ENCODE data around the gene SSH3.

Gene SSH3, protein sequence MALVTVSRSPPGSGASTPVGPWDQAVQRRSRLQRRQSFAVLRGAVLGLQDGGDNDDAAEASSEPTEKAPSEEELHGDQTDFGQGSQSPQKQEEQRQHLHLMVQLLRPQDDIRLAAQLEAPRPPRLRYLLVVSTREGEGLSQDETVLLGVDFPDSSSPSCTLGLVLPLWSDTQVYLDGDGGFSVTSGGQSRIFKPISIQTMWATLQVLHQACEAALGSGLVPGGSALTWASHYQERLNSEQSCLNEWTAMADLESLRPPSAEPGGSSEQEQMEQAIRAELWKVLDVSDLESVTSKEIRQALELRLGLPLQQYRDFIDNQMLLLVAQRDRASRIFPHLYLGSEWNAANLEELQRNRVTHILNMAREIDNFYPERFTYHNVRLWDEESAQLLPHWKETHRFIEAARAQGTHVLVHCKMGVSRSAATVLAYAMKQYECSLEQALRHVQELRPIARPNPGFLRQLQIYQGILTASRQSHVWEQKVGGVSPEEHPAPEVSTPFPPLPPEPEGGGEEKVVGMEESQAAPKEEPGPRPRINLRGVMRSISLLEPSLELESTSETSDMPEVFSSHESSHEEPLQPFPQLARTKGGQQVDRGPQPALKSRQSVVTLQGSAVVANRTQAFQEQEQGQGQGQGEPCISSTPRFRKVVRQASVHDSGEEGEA

DNA sequence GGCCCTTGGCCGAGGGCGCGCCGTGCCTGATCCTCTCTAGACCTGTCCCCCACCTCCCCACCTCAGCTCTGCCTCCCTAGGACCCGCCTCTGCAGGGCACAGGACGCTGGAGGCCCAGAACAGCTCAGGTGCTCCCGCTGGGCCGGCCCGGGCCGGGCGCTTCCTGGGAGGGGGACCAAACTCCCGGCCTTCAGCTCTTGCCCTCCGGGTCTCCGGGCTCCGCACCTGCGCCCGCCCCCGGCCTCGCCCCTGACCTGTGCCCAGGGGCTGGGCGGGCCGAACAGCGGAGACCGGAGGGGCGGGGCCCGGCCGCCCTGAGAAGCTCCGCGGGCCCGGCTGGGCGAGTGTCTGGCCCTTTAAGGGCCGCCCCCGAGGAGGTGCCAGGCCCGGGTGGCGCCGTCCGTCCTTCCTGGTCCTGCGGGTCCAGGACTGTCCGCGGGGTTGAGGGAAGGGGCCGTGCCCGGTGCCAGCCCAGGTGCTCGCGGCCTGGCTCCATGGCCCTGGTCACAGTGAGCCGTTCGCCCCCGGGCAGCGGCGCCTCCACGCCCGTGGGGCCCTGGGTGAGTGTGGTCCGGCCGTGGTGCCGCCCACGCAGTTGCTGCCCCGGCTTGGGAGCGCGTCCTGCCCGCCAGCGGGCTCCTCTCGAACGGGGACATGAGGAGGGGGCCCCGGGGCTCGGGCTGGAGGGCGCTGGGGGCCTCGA is at the start of gene SSH3:
Gene SSH3 (plus strand): TSS at position 399 of the 703 bp plus-strand sequence. CDS start 96 bp downstream, at position 495.
- peak; percentile 65 for DNase-seq

DNA sequence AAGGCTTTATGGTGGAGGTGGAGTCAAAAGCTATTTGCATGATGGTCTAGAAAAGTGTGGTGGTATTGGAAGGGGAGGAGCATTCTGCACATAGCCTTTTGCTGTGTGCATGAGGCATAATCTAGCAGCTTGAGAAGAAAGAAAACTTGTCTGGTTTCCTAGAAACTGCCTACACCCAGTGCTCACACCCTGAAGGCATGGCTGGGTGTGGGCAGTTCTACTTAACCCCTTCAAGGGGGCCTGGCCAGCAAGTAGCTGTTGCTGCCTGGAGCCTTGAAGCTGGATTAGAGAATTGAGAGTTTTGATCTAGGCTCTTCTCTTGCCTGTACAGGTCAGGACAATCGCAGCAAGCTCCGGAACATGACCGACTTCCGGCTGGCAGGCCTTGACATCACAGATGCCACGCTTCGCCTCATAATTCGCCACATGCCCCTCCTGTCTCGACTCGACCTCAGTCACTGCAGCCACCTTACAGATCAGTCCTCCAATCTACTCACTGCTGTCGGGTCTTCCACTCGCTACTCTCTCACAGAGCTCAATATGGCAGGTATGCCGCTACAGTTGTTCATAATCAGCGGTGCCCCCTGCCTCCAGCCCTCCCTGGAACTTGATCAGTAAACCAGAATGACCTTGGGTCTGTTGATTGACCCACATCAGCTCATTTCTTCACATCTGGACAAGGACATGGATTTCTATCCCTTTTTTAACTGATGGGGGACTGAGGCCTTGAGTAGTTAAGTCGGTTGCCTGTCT is 49.3 kb upstream of the SSH3 start:
- no peak for DNase-seq

DNA sequence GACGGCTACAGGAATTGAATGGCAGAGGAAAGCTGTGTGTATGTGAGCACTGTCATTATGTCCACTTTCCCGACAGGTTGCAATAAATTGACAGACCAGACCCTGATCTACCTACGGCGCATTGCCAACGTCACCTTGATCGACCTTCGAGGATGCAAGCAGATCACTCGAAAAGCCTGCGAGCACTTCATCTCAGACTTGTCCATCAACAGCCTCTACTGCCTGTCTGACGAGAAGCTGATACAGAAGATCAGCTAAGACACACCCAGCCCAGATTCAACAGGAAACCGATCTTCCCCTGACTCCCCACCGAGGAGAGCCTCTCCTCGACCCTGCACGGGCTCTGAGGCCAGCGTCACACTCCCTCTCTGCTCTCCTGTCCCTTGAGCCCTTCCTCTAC is 48.5 kb upstream of the SSH3 start:
- DNase-seq = no peak

DNA sequence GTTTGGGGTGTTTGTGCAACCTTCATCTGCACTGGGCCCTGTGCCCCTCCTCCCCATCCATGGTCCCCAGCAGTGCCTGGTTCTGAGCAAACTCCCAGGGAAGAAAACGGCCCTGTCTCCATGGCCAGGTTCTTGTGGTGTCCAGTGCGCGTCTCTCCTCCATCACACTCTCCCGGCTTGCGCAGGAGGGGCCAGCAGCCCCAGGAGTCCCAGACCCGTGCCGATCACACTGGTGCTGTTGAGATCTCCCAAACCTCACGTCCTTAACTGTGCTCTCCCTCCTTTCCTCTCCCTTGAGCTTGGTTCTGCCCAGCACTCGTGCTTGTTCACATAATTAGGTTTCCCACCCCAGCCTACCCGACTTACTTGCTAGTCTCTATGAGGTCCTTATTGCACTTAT is 48.0 kb upstream of the SSH3 start:
- no peak for DNase-seq

DNA sequence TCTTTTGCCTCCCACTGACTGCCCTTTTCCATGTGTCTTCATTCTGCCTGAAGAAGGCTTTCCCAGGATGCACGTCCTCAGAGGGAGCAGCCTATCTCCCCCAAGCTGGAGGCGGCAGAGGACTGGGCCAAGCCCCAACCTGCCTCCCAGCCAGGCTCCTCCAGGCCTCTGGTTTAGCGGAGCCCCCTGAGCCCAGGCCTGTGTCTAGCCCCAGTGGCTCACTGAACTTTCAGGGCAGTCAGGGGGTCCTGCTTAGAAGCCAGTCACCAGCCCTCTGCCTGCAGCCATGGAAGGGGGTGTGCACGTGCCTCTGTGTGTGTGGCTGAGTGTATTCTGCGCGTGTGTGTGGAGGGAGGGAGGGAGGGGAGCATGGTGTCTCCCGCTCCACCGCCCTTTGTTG is 47.5 kb upstream of the SSH3 start:
- DNase-seq = no peak

DNA sequence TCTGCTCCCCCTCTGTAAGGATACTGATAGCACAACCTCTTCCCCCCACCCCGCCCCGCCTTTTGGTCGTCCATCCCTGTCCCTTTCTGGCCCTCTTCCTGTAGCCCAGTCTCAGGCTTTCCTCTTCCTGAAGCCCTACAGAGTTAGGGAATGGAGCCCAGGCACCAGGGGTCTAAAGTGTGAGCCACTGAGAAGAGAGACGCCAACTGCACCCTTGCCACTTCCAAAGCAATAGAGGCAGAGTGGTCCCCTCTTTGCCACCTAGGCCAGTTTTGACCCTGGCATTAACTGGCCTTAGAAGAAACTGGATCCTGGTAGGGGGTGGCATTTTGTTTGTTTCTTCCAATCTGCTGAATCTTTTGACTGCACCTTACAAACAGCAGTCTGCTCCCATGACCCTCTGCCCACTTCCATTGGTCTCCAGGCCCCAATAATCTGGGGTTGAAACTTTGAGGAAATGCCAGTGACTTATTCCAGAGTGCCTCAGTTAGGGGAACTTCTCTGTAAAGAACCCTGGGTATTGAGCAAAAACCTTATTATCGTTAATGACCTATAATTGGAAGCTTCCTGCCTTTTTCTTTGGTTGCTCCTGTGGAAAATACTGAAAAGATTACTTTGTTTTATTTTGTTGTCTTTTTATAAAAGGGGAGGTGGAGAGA is 46.7 kb upstream of the SSH3 start:
- DNase-seq = no peak

DNA sequence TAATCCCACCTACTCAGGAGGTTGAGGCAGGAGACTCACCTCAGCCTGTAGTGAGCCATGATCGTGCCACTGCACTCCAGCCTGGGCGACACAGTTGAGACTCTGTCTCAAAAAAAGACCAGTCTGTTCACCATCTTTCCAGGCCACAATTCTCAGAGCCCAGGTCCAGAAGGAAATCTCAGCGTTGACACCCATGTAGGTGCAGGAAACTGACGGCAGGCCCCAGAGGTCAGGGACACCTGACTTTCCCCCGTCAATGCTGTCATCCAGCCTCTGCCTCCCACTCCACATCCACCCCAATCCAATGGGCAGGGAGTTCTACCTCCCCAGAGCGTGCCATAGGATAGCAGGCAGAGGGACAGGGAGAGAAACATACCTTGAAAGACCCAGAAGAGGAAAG is 42.9 kb upstream of the SSH3 start:
- DNase-seq = no peak

DNA sequence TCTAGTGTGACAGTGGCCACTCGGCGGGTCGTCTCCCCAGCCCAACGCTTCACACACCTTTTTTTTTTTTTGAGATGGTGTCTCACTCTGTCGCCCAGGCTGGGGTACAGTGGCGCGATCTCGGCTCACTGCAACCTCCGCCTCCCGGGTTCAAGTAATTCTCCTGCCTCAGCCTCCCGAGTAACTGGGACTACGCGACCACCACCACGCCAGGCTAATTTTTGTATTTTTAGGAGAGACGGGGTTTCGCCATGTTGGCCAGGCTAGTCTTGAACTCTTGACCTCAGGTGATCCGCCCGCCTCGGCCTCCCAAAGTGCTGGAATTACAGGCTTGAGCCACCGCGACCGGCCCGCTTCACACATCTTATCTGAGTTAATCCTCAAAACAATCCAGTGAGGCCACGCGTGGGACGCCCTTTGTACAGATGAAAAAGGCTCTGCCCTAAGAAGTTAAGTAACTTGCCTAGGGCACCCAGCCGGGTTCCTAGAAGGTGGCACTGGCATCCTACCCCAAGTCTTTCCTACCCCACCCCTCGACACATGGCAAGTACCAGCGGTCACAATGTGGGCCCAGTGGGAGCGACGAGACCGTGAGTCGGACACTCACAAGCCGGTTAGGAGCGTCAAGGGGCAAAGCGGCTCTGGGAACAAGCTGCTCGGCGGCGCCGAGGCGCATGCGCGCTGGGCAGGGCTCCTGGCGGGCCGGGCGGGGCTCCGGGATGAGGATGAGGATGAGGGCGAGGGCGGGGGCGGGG is 42.3 kb upstream of the SSH3 start:
- DNase-seq = peak; percentile 36

DNA sequence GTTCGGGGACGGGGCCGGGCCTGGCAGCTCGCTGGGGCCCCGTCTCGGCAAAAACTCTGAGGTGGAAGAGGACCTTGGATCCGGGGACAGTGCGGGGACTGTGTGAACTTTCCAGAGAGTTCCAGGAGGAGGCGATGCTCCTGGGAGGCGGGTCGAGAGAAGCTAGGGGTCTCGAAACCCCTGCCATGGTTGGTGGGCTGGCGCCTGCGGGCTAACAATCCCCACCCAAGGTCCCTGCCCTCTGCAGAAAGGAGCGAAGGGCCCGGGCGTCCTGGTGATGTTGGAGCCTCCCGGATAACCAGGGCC is 41.7 kb upstream of the SSH3 start:
- DNase-seq = no peak

DNA sequence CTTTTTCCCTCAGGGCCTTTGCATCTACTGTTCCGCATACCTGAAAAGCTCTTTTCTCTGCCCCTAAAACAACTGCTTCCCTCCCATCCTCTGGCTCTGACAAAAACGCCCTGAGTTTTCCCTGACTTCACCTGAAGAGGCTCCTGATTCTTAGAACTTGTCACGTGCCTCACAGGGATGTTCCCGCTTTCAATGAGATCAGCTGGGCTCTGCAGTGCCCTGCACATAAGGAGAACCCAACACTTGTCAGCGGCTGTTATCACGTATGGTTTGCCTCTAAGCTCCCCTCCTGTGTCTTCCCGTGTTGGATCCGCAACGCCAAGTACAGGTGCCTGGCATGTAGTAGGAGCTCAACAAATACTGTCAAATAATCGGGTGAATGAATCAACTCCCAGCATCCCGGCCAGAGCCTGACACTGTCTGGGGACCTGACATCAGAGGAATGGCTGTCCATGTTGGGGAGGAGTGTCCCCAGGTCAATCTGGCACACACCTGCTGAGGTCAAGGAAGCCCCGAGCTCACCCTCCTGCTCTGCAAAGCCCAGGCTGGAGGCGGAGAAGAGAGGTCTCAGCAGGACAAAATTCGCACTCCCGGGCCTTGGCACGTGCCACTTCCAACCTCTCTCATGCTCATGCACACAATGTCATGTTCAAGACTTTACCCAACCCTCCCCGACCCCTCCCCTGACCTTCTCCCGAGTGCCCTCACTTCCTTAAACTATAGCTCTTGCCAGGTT is 41.2 kb upstream of the SSH3 start:
- no peak for DNase-seq

DNA sequence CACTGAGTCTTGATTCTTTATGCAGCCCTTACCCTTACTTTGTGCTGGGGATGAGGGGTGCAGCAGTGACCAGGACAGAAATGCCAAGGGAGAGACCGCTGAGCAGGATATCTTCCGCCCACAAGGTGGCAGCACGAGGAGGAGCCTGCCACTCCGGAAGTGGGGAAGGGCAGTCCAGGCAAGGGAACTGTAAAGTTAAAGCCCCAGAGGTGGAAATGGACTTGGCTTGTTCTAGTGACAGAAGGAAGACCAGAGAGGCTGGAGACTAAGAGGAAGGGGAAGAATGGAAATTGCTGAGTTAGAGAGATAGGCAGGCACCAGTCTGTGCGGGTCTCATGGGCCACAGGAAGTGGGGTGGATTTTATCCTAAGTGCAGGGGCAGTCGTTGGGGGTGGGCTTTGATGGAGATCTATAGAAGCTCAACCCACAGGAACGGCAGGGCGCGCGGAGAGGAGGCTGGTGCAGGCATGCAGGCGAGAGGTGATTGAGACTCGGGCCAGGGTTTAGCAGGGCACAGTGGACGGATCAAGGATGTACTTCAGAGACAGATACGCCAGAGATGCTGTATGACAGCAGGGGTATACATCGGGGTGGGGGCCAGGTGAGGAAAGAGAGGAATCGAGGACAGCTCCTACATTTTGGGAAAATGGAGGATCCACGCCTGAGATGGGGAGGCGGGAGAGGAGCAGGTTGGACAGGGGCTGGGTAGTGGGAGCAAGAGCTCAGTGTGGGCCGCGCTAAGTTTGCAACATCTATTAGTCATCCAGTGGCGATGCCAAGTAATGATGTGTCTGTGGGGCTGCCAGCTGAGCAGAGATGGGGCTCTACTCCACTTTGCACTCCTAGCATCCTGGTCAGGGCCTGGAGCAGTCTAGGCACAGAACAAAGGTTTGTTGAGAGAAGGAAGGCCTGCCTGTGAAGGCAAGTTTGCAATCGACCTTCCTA is 40.3 kb upstream of the SSH3 start:
- peak; percentile 57 for DNase-seq

DNA sequence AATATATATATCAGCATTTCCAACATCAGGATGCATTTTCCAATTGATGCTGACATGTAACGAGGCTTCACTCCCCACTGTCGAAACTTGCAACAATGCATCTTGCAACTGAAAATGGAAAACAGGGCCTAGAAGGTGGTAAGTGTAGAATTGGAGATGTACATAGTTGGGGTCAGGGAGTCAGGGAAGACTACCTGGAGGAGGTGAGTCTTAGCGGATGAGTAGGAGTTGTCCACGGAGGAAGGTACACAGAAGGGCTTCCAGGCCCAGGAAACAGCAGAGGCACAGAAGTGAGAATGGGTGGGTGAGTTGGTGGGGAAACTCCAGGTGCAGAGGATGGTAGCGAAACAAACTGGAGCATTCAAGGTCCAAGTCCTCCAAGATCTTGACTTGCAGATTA is 39.1 kb upstream of the SSH3 start:
- DNase-seq = no peak

DNA sequence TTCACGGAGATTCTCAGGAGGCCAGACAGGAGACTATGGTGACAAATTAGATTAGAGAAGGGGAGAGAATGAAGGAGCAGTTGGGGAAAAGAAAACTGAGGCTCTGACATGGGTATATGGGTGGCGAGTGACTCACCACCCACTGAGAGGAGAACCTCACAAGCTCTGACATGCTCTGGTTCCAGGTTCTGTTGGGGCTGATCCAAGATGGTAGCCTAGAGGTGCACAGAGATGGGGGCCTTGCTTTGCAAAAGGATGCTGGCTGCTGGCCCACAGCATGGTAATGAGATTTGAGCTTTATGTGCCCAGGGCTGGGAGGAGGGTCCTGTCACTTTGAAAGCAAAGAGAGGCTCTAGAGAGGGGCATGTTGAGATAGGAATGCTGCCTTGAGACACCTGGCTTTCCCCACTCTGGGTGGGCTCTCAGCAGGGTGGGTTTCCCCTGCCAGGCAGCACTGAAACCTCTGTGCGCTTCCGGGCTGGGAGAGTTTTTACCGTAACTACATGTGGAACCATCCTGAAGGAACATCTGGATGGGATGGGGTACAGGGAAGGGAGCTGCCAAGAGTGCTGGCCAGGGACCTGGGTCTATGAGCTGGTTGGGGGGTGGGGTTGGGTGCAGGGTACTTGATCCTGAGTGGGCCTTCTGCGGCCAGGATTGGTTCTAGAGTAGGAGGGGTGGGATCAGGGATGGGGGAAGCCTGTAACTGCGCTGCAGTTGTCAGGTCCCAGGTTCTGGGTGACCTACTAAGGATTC is 38.3 kb upstream of the SSH3 start:
- DNase-seq = no peak

DNA sequence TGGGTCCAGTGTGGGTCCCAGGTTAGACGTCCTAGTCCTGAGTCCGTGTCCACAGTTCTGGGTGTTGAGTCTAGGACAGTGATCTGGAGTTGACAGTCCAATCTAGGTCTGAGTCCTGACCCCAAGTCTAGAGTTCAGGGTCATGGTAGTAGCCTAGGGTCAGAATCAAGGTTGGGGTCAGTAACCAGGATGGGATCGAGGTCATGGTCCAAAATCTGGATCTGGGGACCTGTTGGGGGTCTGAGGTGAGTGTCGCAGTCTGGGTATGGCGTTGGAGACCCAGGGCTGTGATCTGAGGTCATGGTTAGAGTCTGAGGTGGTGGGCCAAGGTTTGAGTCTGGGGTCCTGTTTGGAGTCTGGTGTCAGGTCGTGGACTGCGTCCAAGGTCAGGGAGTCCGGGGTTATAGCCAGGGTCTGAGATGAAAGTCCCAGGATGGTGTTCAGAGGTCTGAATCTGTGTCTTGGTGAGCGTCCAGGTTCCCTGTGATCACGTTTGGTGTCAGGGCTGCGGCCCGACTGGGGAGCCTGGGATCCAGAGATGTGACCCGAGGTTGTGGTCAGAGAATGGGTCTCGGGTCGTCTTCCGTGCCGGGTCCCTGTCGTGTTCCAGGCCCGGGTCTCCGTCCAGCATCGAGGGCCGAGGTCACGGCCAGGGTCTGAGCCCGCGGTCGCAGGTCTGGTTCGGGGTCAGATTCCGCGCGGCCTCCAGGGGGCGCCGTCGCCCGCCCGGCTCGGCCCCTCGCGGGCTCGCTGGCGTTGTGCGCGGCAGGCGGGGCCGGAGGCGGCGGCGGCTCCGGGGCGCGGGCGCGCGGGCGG is 37.5 kb upstream of the SSH3 start:
- DNase-seq = peak; percentile 60

DNA sequence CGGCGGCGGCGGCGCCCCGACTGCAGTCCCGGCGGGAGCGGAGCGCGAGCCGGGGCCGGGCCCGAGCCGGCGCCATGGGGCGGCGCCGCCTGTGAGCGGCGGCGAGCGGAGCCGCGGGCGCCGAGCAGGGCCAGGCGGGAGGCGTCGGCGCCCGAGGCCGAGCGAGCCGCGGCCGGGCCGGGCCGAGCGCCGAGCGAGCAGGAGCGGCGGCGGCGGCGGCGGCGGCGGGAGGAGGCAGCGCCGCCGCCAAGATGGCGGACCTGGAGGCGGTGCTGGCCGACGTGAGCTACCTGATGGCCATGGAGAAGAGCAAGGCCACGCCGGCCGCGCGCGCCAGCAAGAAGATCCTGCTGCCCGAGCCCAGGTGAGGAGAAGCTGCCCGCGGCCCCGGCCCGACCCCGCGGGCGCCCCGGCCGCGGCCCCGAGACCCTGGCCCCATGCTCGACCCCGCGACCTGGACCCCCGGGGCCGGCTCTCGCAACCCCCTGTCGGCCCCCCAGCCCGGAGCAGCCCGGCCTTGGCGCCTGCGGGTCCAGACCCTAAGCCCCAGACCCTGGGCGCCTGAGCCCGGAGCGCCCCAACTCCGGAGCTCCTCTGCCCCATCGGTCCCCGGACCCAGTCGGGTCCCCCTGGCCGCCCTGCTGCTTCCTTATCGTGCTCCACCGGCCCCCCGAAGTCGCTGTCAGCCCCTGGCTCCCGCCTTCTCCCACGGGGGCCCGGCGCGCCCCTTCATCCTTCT is 36.7 kb upstream of the SSH3 start, which contains the start of gene GRK2:
Gene GRK2 (plus strand): TSS at position 25 of the 739 bp plus-strand sequence. CDS start 227 bp downstream, at position 252.
- peak; percentile 43 for DNase-seq

DNA sequence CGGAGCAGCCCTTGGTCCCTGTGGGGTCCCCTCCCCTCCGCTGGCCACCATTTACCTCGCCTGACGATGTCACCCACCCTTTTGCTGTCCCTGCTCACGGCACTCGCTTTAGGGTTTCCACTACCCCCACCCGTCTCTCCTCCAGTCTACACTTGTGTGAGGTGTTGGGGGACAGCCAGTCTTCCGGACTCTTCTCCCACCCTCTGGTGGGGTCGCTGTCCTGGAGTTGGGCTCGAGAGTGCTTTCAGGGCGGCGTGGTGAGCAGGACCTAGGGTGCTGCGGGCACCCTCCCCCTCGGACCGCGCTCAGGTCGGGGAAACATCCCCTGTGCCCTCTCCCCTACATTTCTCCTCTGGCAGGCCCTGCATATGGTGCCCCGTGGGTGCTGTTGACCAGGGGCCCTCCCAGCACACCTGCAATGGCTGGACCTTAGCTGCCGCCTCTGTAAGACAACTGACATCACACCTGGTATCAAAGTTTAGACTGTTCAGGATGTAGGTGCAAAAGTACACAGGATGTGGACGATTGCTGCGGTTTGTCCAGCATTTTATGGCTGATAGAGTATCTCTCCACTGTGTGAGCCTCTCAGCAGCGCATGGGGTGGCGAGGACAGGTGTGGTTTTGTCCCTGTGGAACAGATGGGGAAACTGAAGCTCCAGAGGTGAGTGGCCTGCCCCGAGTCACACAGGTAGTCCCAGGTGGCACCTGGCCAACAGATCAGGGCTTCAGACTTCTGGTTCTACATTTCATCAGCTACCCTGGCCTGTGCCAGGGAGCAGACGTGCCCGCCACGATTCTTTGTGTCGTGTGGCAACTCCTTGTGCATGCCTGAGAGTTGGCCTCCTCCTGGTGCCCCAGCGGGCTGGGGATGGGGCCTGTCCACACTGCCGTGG is 35.9 kb upstream of the SSH3 start:
- no peak for DNase-seq
